Amniotic epithelial cell (primary cell): Measurements from ENCODE around the gene COL4A5.
A peak's percentile ranks its signal among the peaks of the same experiment; 100 is the strongest.
"Not testable (repeated sequence)": the region's sequence is repeated elsewhere in the genome, so short reads cannot be mapped to it uniquely, and the experiment has no call there.

Experiments used
- DNase-seq: peaks from one replicate; pipeline ENCODE4 v3.0.0-alpha.2; 2010; ENCODE audit warnings: low read depth

The COL4A5 gene

DNA sequence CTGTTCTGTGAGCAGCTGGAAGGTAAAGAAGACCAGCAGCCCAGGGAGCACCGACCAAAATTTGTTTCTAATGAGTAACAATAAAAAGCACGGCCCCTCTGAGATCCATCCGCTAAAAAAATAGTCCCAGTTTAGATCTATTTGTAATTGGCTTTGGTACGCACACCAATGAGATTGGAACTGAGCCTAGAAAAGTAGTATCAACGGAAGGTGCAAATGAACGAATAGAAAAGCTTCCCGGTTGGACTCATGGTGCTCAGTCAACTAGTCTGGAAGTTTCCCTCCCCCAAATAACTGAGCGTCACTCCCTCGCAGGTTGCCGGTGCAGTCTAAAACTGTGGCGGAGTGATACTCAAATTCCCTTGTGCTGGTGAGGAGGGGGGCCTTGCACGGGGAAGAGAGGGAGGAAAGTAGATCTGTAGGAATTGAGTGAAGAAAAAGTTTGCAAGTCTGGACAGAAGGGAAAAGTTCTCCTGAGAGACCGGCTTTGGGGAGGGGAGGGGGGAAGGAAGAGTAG is at the start of gene COL4A5:
TSS of gene COL4A5 (plus strand) at position 413 of the 517 bp plus-strand sequence. CDS start 288 bp downstream, outside the sequence.
- peak; percentile 93 for DNase-seq

DNA sequence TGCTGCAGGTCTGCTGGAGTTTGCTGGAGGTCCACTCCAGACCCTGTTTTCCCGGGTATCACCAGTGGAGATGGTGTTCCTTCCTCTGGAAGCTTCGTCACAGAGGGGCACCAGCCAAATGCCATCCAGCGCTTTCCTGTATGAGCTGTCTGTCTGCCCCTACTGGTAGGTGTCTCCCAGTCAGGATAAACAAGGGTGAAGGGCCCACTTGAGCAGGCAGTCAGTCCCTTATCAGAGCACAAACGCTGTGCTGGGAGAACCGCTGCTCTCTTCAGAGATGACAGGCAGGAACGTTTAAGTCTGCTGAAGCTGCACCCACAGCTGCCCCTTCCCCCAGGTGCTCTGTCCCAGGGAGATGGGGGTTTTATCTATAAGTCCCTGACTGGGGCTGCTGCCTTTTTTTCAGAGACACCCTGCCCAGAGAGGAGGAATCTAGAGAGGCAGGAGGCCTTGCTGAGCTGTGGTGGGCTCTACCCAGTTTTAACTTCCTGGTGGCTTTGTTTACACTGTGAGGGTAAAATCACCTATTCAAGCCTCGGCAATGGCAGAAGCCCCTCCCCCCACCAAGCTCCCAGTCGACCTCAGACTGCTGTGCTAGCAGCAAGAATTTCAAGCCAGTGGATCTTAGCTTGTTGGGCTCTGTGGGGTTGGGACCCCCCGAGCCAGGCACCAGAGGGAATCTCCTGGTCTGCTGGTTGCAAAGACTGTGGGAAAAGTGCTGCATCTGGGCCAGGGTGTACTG is 48.5 kb upstream of the COL4A5 start:
- not testable (repeated sequence) for DNase-seq

DNA sequence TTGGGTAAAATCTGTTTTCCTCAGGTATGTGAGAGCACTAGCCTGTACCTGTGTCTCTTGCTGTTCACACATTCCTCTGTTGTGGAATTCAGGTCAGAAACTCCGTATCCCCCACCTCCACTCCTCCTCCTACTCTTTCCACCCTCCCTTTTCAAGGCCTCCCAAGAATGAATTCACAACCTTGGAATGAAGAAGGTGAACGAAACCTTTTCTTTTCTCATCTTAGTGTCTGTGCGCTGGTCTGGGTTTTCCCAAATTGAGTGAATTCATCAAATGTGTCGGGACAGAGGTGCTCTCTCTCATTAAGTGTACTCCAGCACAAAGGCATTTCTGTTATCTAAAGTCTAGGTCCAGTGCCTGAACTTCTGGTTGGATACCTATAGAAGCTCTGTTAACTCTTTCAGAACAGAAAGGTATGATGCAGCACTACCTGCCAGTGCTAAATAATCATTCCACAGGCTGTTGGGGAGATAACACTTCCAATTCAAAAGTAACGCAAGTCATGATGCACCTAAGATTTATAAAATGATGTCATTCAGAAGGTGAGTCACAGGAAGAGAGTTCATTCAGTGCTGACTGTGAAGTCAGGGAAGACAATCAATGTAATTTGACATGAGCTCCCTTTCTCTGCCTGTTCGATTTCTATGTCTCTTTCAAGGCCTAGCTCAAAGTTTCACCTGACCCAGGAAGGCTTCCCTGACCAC is 43.3 kb upstream of the COL4A5 start:
- peak; percentile 38 for DNase-seq

DNA sequence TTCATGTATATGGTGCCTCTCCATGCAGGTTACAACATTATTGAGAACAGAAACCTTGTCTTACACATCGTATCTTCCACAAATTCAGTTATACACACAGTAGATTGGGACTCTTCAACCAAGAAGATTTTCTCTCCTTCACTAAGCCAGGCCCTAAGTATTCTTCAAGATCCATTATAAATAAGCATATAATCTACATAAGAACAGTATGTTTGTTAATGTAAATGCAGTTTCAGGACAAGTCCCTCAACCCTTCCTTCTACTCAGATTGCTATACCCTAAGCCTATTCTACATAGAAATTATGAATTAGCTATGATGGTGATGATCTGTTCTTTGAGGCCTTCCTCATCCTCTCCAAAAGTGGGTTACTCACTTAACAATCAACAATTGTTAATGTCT is 42.7 kb upstream of the COL4A5 start:
- no peak for DNase-seq

DNA sequence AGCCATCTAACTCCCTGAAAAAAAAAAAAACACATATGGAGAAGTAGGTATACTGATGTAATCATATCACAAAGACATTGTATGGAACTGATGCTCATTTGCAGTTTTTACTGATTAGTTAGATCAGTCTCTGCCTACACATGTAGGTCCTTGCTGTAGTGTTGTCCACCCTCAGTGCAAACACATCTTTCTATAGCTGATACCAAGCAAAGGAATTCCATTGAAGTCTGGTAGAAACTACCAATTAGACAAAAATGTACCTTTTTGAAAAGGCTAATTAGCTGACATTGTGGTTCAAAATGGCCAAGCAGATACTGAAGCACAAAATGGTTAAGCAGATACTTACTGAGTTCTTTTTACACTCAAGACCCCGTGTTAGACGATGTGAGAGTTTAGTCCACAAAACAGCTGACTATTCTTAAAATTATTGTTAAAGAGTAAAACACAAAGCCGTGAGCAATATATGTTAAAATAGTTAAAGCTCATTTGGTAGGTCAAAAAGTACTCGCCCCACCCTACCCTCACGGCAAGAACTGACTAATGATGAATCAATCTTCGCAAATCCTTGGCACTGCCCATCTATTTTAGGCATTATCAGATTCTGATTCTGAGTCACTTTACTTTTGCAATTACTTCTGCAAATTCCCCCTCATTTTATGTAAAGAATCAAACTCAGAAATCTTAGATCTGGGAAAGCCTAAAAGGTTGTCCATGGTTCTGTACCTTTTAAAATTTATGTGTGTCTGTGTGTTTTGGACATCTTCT is 41.8 kb upstream of the COL4A5 start:
- peak; percentile 21 for DNase-seq

DNA sequence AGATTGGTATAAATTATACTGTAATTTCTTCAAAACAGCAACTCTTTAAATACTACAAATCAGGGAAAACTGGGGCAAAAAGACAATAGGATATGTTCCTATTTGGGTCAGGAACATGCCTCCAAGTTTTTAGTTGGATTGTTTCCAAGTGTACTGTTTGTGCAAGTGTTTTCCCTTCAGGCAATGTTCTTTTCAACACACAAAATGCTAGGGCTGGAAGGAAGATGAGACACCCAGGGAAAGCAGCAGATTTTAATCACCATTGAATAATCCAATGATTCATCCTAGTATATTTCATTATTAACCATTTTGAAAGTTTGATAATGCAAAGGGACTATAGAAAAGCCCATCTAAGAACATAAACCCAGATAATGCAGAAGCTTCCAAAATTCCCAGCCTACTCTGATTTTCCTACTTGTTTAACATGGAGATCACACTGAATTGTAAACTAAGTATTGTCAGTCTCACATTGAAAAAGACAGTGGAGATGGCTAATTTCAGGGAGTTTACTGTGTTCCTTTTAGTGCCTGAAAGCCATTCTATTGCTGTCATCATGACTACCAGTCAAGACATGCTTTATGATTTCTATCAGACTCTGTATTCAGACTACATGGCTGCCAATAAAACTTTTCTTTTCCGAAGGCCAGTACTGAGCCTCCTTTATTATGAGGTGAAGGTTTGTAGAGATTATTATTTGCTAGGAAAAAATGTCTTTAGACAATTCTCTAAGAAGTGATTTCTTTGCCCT is 40.0 kb upstream of the COL4A5 start:
- peak; percentile 37 for DNase-seq

DNA sequence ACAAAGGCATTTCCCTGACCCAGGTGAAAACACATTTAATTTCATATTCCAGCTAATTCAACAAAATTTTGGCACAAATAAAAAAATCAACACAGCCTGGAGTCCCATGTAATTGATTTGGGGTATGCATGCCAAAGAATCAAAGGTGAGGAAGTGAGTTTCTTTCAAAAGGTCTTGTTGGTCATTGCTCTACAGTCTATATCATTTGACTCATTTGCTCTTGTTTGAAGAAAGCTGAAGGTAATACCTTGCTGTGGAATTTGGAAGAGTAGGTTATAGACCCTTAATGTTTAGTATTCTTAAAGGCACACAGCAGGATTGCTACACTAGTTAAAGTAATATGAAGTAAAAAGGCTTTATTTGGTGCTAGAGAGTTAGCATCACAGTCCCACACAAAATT is 26.9 kb upstream of the COL4A5 start:
- DNase-seq = no peak

DNA sequence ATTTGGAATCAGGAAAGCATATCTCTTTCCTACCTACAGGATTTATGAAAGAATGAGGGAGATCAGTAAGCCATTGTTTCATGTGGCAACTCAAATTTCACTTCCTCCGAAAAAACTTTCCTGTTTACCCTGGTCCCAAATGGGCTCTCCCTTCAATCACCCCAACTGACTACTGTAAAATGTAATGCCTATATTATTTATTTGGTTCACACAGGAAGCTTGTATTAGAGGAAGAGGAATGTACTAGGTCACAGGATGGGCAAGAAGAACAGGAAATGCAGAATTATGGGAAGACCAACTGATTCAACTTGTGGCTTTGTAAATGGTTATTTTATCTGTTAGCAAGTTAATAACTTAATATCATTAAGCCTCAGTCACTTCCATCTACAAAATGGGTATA is 24.5 kb upstream of the COL4A5 start:
- no peak for DNase-seq

DNA sequence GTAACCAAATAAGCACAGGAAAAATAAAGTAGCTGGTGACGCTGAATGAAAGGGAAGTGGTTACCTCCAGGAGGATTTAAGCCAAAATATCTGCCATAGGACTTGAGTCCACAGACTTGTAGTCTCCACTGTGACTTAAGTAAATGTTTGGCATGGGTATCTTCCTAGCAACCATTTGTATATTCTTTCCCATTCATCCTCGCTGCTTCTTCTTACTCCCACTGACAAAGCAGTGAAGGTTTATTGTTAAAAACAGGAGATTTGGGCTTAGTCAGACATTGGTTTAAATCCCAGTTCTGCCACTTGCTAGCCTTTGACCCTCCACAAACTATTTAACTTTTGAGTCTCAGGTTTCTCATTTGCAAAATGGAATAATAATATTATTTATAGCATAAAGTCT is 23.7 kb upstream of the COL4A5 start:
- DNase-seq = no peak

DNA sequence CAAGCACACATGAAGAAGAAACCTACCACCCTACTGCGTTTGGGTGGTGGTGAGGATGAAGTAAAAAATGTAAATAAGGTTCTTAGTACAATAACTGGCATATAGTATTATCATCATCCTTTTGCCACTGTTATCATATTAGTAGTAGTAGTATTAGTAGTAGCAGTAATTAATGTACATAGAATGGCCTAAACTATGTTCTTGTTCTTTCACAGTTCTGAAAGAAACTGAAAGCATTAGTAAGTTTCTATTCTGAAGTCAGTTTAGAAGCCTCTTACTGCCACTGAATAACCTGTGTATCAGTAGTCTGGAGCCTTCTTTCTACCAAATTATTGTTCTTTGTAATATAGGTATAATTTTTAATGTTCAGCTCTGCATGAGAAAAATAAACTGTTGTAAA is 22.4 kb upstream of the COL4A5 start:
- no peak for DNase-seq

DNA sequence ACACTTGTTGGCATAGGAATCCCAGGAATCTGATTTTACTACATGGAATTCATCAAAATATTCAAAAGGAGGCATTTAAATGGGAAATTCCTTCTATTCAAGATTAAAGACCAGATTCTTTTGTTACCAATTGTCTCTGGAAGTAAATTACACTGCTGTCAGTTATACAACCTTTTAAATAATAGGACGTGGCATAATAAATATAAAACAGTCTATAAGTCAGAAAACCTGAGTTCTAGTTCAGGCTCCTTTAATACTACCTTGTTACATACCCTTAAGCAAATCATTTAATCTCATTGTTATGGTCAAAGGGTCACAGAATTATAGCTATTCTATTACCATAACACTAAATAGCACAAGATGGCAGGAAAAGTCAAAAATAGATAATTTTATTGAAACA is 20.2 kb upstream of the COL4A5 start:
- DNase-seq = no peak

DNA sequence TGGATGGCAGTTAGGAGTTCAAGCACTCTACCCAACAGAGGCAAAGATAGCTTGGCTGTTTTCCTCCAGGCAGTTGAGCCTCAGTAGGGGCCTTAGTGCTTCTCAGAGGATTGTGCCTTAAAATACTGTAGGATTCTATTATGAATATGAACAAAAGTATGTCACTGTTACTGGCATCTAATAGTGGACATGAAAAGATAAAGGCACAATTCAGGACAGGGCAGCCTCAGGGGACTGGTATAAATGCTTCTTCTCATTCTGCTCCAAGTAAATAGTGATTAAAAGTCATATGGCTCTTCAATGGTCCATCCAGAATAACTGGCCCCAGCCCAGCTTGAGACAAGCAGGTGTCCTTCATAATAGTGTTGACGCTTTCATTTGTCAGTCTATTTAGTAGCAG is 19.2 kb upstream of the COL4A5 start:
- DNase-seq = no peak

DNA sequence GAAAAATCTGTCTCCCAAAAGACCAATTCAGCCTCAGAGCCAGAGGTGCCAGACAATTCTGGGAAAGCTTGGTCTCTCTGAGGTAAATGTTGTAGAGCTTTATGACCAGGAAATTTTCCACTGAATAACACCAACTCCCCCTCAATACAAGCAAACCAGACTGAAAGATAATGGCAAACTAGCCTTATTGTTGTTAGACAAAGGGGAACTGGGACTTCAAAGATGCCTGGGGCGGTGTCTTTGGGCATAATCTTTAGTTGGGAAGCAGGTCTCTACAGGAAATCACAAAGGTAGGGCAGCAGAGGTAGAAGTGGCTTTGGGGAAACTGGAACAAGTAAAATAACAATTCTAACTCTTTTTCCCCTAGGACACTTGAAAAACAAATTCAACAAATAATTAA is 13.4 kb upstream of the COL4A5 start:
- DNase-seq = no peak

DNA sequence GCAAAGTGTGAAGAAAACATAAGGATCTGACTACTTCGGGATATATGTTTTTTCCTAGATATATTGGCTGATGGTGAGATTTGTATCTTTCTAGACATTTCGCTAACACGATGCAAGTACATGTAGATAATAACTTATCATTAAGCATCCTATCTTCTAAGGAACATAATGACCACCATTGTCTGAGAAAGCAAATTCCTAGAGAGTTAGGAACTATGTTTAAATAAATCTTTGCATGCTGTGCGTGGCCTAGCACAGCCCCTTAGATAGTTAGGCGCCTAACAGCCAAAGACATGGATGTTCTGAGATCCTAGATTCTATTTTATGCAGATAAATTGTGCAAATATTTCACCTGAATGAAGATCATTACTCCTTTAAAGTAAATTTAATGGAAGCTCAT is 4.4 kb upstream of the COL4A5 start:
- no peak for DNase-seq

DNA sequence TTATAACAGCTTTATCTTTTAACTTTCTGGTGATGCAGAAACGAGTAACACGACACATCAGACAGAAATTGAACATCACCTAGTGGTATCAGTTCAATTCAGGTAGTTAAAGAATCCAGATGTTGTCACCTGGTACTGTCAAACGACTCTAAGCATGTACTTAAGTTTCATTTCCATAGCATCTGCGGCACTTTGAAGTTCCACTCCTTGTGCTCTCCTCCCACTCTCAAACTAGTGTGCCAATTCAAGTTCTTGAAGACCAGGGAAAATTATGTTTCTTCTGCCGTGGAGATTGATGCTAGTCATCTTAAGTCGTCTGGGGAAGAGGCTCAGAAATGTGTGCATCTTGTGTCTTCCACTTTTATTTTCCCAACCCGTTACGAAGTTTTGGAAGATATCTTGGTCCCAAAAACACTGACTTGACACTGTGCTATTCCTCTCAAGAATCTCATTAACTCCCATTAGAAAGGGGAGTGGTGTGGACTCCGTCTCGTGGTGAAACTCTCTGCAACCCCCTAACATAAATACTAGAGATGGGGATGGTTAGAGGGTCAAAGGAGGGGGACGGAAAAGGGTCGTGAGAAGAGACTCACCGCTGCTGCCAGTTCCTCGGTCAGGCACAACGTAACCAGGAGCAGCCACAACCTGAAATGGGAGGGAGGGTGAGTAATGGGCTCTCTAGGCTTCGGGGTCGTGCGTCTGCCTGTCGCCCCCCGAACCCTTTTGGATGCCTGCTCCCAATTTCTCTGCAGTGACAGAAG is 2.1 kb upstream of the COL4A5 start:
- no peak for DNase-seq

DNA sequence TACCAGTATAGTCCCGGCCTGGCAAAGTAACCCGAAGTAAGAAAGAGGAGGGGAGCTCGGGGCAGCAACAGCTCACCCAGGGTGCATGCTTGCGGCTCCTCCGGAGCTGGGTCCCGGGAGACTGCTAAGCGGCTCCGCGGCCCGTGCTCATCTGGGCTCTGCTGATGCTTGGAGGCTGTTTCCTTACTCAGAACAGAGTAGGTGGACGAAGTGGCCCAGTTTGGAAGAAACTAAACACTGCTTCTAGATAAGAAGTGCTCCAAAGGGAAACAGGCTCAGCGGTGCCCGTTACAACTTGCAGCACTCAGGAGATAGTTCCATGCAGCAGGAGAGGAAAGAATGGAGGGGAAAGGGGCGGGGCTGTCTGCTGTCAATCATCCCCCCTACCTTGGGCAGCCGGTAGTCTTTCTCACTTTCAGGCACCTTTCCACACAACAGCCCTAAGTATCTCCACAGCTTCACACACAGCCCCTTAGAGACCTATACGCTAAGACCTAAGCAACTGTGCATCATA is 1.5 kb upstream of the COL4A5 start, which contains the start of gene COL4A6:
TSS of gene COL4A6 (minus strand) at position 313 of the 514 bp plus-strand sequence. CDS start at position 87, 226 bp downstream.
- DNase-seq = no peak

DNA sequence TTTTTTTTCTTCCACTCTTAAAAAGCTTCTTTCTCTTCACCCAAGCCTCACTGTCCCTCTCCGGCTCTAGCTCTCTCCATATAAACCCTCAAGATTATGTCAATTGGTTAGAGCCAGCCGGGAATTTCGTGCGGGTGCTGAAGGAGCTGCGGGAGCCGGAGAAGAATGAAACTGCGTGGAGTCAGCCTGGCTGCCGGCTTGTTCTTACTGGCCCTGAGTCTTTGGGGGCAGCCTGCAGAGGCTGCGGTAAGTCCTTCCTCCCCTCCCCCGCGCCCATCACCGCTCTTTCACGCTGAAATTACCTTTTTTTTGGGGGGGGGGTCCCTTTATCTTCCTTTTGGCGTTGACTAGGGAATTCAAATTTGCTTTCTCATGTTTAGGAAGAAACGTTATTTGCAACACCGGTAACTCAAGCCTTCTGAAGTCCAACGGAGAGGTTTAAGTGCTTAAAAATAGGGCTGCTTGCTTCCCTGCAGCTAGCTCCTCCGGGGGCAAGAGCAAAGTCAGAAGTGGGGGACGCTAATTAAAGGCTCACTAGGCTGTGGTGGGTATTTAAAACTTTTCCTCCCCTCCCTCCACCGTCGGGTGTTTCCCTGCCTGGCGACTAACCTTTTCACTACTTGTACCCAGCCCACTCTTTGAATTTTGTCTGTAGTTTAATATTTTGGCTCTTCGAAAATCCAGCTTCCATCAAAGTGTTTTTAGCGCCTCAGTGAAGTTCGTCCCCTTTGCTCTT is 491 bp downstream of the COL4A5 start:
- DNase-seq = peak; percentile 34

DNA sequence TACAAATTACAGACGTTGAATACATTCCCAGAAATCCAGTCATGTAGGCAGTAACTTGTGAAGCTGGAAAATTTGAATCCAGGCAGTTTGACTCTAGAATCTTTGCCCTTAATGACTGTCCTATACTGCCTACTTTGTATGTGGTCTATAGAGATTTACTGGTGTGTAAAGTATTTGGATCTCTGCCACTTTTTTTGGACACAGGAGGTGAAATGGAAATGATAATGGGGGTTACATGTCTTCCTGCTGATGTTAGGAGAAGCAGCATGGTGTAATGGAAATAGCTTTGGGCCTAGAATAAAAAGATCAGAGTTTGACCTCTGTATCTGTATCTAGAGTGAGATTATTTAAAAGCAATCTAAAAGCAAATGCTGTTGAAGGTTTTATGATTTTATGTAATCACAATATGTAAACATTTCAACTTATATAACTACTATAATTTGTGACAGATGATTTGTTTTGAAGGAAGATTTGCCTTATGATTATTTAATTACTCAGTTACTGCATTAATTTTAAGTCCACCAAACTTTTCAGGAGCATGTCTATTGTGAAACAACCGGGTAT is 3.3 kb downstream of the COL4A5 start:
- no peak for DNase-seq

DNA sequence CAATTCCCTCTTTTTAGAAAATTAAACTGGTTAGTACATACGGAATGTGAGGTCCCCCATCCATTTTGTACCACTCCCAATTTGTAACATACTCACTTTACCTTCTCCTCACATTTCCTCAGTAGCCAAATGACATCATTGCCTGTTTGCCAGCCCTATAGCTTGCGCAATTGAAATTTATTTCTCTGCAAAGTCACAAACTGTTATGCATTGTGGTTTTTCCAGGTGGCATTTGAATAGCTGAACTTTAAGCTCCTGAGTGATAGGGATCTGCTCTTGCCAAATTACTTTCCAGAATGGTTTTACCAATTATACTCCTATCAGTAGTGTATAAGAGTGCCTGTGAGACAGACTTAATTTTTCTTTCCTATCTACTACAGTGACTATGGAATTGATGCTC is 7.7 kb downstream of the COL4A5 start:
- DNase-seq = peak; percentile 69

DNA sequence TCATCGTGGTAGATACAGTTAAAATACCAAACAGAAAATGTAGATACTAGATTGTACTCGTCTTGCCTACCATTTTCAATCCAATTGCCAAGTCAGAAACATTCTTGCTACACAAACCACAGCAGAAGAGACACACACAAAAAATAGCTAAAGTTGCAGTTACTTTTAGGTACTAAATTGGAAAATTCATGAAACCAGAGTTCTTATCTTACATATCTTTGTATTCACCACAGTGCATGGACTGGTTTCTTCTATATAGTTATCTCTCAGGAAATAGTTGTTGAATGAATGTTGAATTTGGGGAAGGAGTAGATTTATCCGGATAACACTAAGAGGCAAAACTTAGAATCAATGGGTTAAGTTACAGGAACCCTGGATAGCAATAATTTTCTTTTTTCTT is 14.2 kb downstream of the COL4A5 start:
- no peak for DNase-seq
